ENCODE results near the gene LRRFIP1.

LRRFIP1 gene

DNA sequence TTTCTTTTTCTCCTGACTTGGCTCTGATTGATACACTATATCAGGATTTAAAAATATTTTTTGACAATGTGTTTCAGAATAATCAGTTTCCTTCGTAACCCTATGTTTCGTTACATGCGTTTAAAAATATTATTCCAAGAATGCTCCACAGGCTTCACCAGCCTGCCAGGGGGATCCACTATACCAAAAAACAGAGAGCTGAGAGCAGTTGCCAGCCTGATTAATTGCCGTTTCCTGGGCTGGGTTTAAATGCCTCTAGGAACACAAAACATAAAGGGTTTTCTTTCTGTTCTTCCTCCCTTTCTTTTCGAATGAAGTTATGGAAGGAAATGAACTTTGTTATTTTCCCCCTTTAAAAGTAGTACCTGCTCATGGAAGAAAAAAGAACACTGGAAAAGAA lies 47.9 kb downstream of the LRRFIP1 start:
- WGBS (ENCODE audit: insufficient coverage): 13% methylated on average over 3 of the region's 5 CpGs
- peaks cover 40 to 74% (median 68%) of the 10 kb centered on the region in 4 experiments for H3K4me1 ChIP-seq (ENCODE audit: control extremely low read depth in 1 of 4, control insufficient read depth in 4 of 4, insufficient read depth in 4 of 4, low read length in 3 of 4)
- no peaks in the 10 kb centered on the region for H3K9me3 ChIP-seq (ENCODE audit: control extremely low read depth in 1 of 5, control insufficient read depth in 4 of 5, insufficient read depth in 2 of 5, low read depth in 1 of 5, low read length in 4 of 5)
- DNase-seq: peak; percentile 42 to 69 (median 52)
- ChIA-PET POLR2A (interaction anchor here (1.7 to 4.5 kb wide), 4 partner anchors 15 to 72 kb away, joined by 7 to 78 read pairs (median 10); no protein-coding TSS in a partner anchor), CTCF (interaction anchor here (3.1 to 13.9 kb wide), 6 partner anchors 23 to 94 kb away, joined by 10 to 404 read pairs (median 48); no protein-coding TSS in a partner anchor)
- peak overlapping the region in 6 of 7 experiments; percentile 29 to 77 (median 56) for H3K4me3 ChIP-seq (ENCODE audit: control insufficient read depth in 1 of 7, extremely low read depth in 1 of 7, insufficient read depth in 4 of 7, low read depth in 2 of 7, low read length in 6 of 7)
- no peaks in the 10 kb centered on the region for H3K27me3 ChIP-seq (replicated peaks in 2 of 5; ENCODE audit: control insufficient read depth in 4 of 5, insufficient read depth in 5 of 5, low read length in 4 of 5)
- peak overlapping the region; percentile 97 to 98 for H3K27ac ChIP-seq (ENCODE audit: insufficient read depth in 1 of 2, low read depth in 1 of 2, low read length in 2 of 2, poor library complexity in 1 of 2, severe bottlenecking in 2 of 2)
- H3K36me3 ChIP-seq (ENCODE audit: control insufficient read depth in 4 of 4, insufficient read depth in 4 of 4, low read length in 3 of 4): no peaks in the 10 kb centered on the region

DNA sequence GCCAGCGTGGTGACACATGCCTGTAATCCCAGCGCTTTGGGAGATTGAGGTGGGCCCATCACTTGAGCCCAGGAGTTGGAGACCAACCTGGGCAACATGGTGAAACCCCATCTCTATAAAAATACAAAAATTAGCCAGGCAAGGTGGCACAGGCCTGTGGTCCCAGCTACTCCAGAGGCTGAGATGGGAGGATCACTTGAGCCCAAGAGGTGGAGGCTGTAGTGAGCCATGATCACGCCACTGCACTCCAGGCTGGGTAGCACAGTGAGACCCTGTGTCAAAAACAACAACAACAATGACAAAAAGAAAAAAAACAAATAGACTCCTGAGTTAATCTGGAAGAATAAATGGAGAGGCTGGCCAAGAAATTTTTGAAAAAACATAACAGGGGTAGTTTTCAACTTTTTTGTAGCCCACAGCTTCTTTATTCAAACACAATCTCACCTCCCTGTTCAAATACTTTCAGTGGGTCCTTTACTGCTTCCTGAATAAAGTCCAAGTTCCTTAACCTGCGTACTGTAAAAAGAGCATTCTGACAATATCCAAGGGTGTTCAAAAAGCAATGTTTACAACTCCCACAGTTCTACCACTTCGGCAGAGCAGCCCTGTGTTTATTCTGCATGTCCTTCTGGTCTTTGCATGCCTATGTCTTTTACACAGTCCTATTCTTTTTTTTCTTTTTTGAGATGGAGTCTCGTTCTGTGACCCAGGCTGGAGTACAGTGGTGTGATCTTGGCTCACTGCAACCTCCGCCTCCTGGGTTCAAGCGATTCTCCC lies 53.5 kb downstream of the LRRFIP1 start:
- POLR2A ChIA-PET: interaction anchor here (1.6 kb wide), 1 partner anchor 9 kb away, joined by 5 read pairs; no protein-coding TSS in a partner anchor
- no peak for DNase-seq
- no peak overlapping the region for H3K27ac ChIP-seq (ENCODE audit: insufficient read depth in 1 of 2, low read depth in 1 of 2, low read length in 2 of 2, poor library complexity in 1 of 2, severe bottlenecking in 2 of 2)

GRCh38 chr2:237682151-237682550 lies 54.8 kb downstream of the LRRFIP1 start:
- WGBS (ENCODE audit: insufficient coverage): 96% methylated on average over 5 of the region's 7 CpGs
- H3K27ac ChIP-seq (ENCODE audit: insufficient read depth in 1 of 2, low read depth in 1 of 2, low read length in 2 of 2, poor library complexity in 1 of 2, severe bottlenecking in 2 of 2): no peak overlapping the region
- H3K36me3 ChIP-seq (ENCODE audit: control insufficient read depth in 4 of 4, insufficient read depth in 4 of 4, low read length in 3 of 4): no peaks in the 10 kb centered on the region
- peaks cover 10 to 44% (median 33%) of the 10 kb centered on the region in 4 experiments for H3K4me1 ChIP-seq (ENCODE audit: control extremely low read depth in 1 of 4, control insufficient read depth in 4 of 4, insufficient read depth in 4 of 4, low read length in 3 of 4)
- H3K27me3 ChIP-seq (replicated peaks in 2 of 5; ENCODE audit: control insufficient read depth in 4 of 5, insufficient read depth in 5 of 5, low read length in 4 of 5): no peaks in the 10 kb centered on the region
- H3K9me3 ChIP-seq (ENCODE audit: control extremely low read depth in 1 of 5, control insufficient read depth in 4 of 5, insufficient read depth in 2 of 5, low read depth in 1 of 5, low read length in 4 of 5): no peaks in the 10 kb centered on the region
- POLR2A ChIA-PET: no interaction called here
- no peak overlapping the region for H3K4me3 ChIP-seq (ENCODE audit: control insufficient read depth in 1 of 7, extremely low read depth in 1 of 7, insufficient read depth in 4 of 7, low read depth in 2 of 7, low read length in 6 of 7)
- DNase-seq: no peak
- CTCF ChIA-PET: interaction anchor here (0.7 to 1.1 kb wide), 4 partner anchors 14 to 63 kb away, joined by 3 read pairs; no protein-coding TSS in a partner anchor

More for the DNA sequence above, 53.5 kb downstream of the LRRFIP1 start:
- peaks cover 16 to 45% (median 35%) of the 10 kb centered on the region in 4 experiments for H3K4me1 ChIP-seq (ENCODE audit: control extremely low read depth in 1 of 4, control insufficient read depth in 4 of 4, insufficient read depth in 4 of 4, low read length in 3 of 4)
- no peak overlapping the region for H3K4me3 ChIP-seq (ENCODE audit: control insufficient read depth in 1 of 7, extremely low read depth in 1 of 7, insufficient read depth in 4 of 7, low read depth in 2 of 7, low read length in 6 of 7)
- no peaks in the 10 kb centered on the region for H3K9me3 ChIP-seq (ENCODE audit: control extremely low read depth in 1 of 5, control insufficient read depth in 4 of 5, insufficient read depth in 2 of 5, low read depth in 1 of 5, low read length in 4 of 5)
- 90% methylated on average over 4 of the region's 8 CpGs for WGBS (ENCODE audit: insufficient coverage)
- no peaks in the 10 kb centered on the region for H3K36me3 ChIP-seq (ENCODE audit: control insufficient read depth in 4 of 4, insufficient read depth in 4 of 4, low read length in 3 of 4)
- CTCF ChIA-PET: interaction anchor here (0.6 to 13.9 kb wide), 2 partner anchors 18 to 75 kb away, joined by 3 to 404 read pairs; no protein-coding TSS in a partner anchor
- H3K27me3 ChIP-seq (replicated peaks in 2 of 5; ENCODE audit: control insufficient read depth in 4 of 5, insufficient read depth in 5 of 5, low read length in 4 of 5): no peaks in the 10 kb centered on the region

GRCh38 chr2:237682856-237683670 lies 55.7 kb downstream of the LRRFIP1 start:
- H3K4me3 ChIP-seq (ENCODE audit: control insufficient read depth in 1 of 7, extremely low read depth in 1 of 7, insufficient read depth in 4 of 7, low read depth in 2 of 7, low read length in 6 of 7): no peak overlapping the region
- H3K27me3 ChIP-seq (replicated peaks in 2 of 5; ENCODE audit: control insufficient read depth in 4 of 5, insufficient read depth in 5 of 5, low read length in 4 of 5): no peaks in the 10 kb centered on the region
- ChIA-PET CTCF (interaction anchor here (0.6 to 2.5 kb wide), 5 partner anchors 9 to 167 kb away, joined by 3 to 11 read pairs (median 3); no protein-coding TSS in a partner anchor), POLR2A (no interaction called here)
- H3K27ac ChIP-seq (ENCODE audit: insufficient read depth in 1 of 2, low read depth in 1 of 2, low read length in 2 of 2, poor library complexity in 1 of 2, severe bottlenecking in 2 of 2): no peak overlapping the region
- no peaks in the 10 kb centered on the region for H3K36me3 ChIP-seq (ENCODE audit: control insufficient read depth in 4 of 4, insufficient read depth in 4 of 4, low read length in 3 of 4)
- H3K4me1 ChIP-seq (ENCODE audit: control extremely low read depth in 1 of 4, control insufficient read depth in 4 of 4, insufficient read depth in 4 of 4, low read length in 3 of 4): peaks cover 10 to 44% (median 32%) of the 10 kb centered on the region in 4 experiments
- no peaks in the 10 kb centered on the region for H3K9me3 ChIP-seq (ENCODE audit: control extremely low read depth in 1 of 5, control insufficient read depth in 4 of 5, insufficient read depth in 2 of 5, low read depth in 1 of 5, low read length in 4 of 5)
- 95% methylated on average over 17 of the region's 18 CpGs for WGBS (ENCODE audit: insufficient coverage)
- DNase-seq: no peak

GRCh38 chr2:237685408-237685807 lies 58.0 kb downstream of the LRRFIP1 start:
- no peaks in the 10 kb centered on the region for H3K9me3 ChIP-seq (ENCODE audit: control extremely low read depth in 1 of 5, control insufficient read depth in 4 of 5, insufficient read depth in 2 of 5, low read depth in 1 of 5, low read length in 4 of 5)
- H3K27me3 ChIP-seq (replicated peaks in 2 of 5; ENCODE audit: control insufficient read depth in 4 of 5, insufficient read depth in 5 of 5, low read length in 4 of 5): no peaks in the 10 kb centered on the region
- no peak overlapping the region for H3K27ac ChIP-seq (ENCODE audit: insufficient read depth in 1 of 2, low read depth in 1 of 2, low read length in 2 of 2, poor library complexity in 1 of 2, severe bottlenecking in 2 of 2)
- no peaks in the 10 kb centered on the region for H3K36me3 ChIP-seq (ENCODE audit: control insufficient read depth in 4 of 4, insufficient read depth in 4 of 4, low read length in 3 of 4)
- CTCF ChIA-PET: interaction anchor here (0.8 to 2.5 kb wide), 5 partner anchors 8 to 17 kb away, joined by 3 to 11 read pairs (median 3); no protein-coding TSS in a partner anchor
- POLR2A ChIA-PET: no interaction called here
- H3K4me3 ChIP-seq (ENCODE audit: control insufficient read depth in 1 of 7, extremely low read depth in 1 of 7, insufficient read depth in 4 of 7, low read depth in 2 of 7, low read length in 6 of 7): no peak overlapping the region
- DNase-seq: no peak
- 94% methylated on average over 5 of the region's 5 CpGs for WGBS (ENCODE audit: insufficient coverage)
- H3K4me1 ChIP-seq (ENCODE audit: control extremely low read depth in 1 of 4, control insufficient read depth in 4 of 4, insufficient read depth in 4 of 4, low read length in 3 of 4): peaks cover 19 to 57% (median 44%) of the 10 kb centered on the region in 4 experiments

DNA sequence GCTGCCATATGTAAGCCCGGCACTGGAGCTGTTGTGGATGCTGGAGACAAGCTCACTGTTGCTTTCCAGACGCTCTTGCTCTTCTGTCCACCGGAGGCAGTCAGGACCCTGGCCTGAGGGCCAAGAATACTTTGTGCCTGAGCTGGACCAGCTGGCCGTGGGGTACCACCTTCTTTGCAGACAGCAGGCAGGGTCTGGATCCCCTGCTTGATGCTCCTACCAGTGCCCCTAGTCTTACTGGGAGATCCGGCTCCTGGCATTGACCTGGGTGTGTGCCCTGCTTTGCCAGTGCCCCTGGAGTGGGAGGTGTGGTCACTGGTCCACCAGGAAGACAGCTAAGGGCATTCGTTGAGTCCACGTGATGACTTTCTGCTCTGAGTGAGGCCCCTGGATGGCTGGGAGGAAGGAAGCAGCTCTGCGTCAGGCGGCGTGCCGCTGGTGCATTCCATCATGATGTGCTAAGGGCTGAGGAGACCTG lies 59.3 kb downstream of the LRRFIP1 start:
- H3K9me3 ChIP-seq (ENCODE audit: control extremely low read depth in 1 of 5, control insufficient read depth in 4 of 5, insufficient read depth in 2 of 5, low read depth in 1 of 5, low read length in 4 of 5): no peaks in the 10 kb centered on the region
- H3K27ac ChIP-seq (ENCODE audit: insufficient read depth in 1 of 2, low read depth in 1 of 2, low read length in 2 of 2, poor library complexity in 1 of 2, severe bottlenecking in 2 of 2): peak overlapping the region in 1 of 2 experiments; percentile 88
- no peaks in the 10 kb centered on the region for H3K27me3 ChIP-seq (replicated peaks in 2 of 5; ENCODE audit: control insufficient read depth in 4 of 5, insufficient read depth in 5 of 5, low read length in 4 of 5)
- DNase-seq: peak in 1 of 3 donors; percentile 50
- H3K36me3 ChIP-seq (ENCODE audit: control insufficient read depth in 4 of 4, insufficient read depth in 4 of 4, low read length in 3 of 4): no peaks in the 10 kb centered on the region
- H3K4me3 ChIP-seq (ENCODE audit: control insufficient read depth in 1 of 7, extremely low read depth in 1 of 7, insufficient read depth in 4 of 7, low read depth in 2 of 7, low read length in 6 of 7): no peak overlapping the region
- ChIA-PET CTCF (interaction anchor here (0.7 to 25.0 kb wide), 4 partner anchors 10 to 30 kb away, joined by 3 to 404 read pairs (median 6); no protein-coding TSS in a partner anchor), POLR2A (interaction anchor here (8.9 kb wide), 1 partner anchor 12 kb away, joined by 78 read pairs; no protein-coding TSS in a partner anchor)
- peaks cover 21 to 61% (median 52%) of the 10 kb centered on the region in 4 experiments for H3K4me1 ChIP-seq (ENCODE audit: control extremely low read depth in 1 of 4, control insufficient read depth in 4 of 4, insufficient read depth in 4 of 4, low read length in 3 of 4)
- WGBS (ENCODE audit: insufficient coverage): 57% methylated on average over 10 of the region's 11 CpGs

Data from common myeloid progenitor, CD34-positive (primary cell).